Small intestine (tissue), 7 donors: ENCODE measurements around the gene ITGB7. TPM values are rescaled to one million over a fixed set of nuclear protein-coding genes. Genes with fewer than 3 reads are reported as not detected.
A peak's percentile ranks its signal among the peaks of the same experiment; 100 is the strongest.

Source experiments
- DNase-seq, 2 donors: peaks; one replicate each; pipeline versions ENCODE4 v3.0.0 to v3.0.0-alpha.2; 2013
- FAIRE-seq: peaks from 2 replicates; lab custom pipeline; 2012; peaks lifted over from hg19 to GRCh38; lab: Jason Lieb, UNC
- H3K27ac ChIP-seq, 3 donors: one replicate each; pipeline ENCODE4 v1.5.1; 2013; ENCODE audit warnings: low read length in 2 of 3, mild to moderate bottlenecking in 2 of 3, control low read depth in 1 of 3, inconsistent platforms in 1 of 3, low read depth in 1 of 3, moderate library complexity in 1 of 3
- H3K27me3 ChIP-seq, 3 donors: one replicate each; pipeline ENCODE4 v1.6.1; 2013; ENCODE audit warnings: low read length in 3 of 3, inconsistent platforms in 1 of 3; ENCODE audit not compliant: control insufficient read depth in 3 of 3, insufficient read depth in 3 of 3
- H3K36me3 ChIP-seq, 3 donors: one replicate each; pipeline ENCODE4 v1.6.1; 2013; ENCODE audit warnings: low read length in 3 of 3, inconsistent platforms in 1 of 3, low read depth in 1 of 3, mild to moderate bottlenecking in 1 of 3, moderate library complexity in 1 of 3; ENCODE audit not compliant: control insufficient read depth in 3 of 3, insufficient read depth in 2 of 3
- H3K4me1 ChIP-seq, 3 donors: one replicate each; pipeline ENCODE4 v1.6.1; 2013; ENCODE audit warnings: low read length in 2 of 3, inconsistent platforms in 1 of 3, low read depth in 1 of 3, mild to moderate bottlenecking in 1 of 3, moderate library complexity in 1 of 3; ENCODE audit not compliant: control insufficient read depth in 3 of 3, insufficient read depth in 2 of 3
- H3K4me3 ChIP-seq, 3 donors: one replicate each; pipeline ENCODE4 v1.5.1; 2013; ENCODE audit warnings: low read length in 3 of 3, control low read depth in 1 of 3, inconsistent platforms in 1 of 3, low read depth in 1 of 3, mild to moderate bottlenecking in 1 of 3, moderate library complexity in 1 of 3
- H3K9me3 ChIP-seq, 2 donors: one replicate each; pipeline ENCODE4 v1.6.1; 2013; ENCODE audit warnings: low read depth in 1 of 2, low read length in 1 of 2; ENCODE audit not compliant: control insufficient read depth in 2 of 2, insufficient read depth in 1 of 2
- WGBS, 3 donors: extraction: QIAGEN DNeasy Blood & Tissue Kit; methylation state at CpG; one replicate each; pipeline ENCODE4 v1.1.7; 2013; 5-methylcytosine and 5-hydroxymethylcytosine counted together
- polyA plus RNA-seq, 4 donors: library from polyadenylated mRNA; stranded (reverse) in 3 of 4; unstranded in 1 of 4; fragments of 200-250 nt in 3 of 4; fragments of 120-200 nt in 1 of 4; gene quantifications; one replicate each; pipeline versions ENCODE4 v1.2.1 to v1.2.3, GENCODE V29; 2013
- donor health status: healthy with polysubstance abuse.
- donor health status: control.
- donor health status: control.
- donor health status: Bipolar disorder and iron deficiency.
- donor health status: healthy.

The ITGB7 gene
- polyA plus RNA-seq, 4 donors = 1.8 to 9.2 (median 5.0) TPM

DNA sequence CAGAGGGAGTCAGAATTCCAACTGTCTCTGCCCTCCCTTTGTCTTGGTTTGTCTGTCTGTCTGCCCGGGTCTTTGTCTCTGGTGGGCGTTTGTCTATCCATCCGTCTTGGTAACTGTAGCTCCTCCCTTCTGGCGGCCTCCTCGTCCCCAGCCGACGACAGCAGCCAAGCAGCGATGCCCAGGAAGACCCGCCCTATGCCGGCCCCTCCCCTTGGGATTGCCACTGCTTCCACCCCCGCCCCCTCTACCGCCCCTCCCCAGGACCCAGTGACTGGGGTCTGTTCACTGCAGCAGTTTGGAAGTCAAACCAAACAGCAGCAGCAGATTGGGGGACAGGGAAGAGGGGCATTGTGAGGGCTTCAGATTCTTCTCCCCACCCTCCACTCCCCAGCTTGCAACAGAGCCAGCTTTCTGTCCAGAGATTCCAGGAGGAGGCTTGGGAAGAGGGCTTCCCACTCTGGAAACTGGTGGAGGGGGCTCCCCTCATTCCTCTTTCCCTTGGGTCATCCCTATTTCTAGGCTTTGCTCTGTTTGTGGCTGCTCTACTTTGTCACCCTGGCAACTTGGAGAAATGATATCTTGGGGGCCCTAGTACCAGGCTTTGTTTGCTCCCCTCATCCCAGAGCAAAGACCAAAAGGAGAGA lies 27.3 kb upstream of the ITGB7 start:
- Histone ChIP-seq H3K4me3 (no peak overlapping the region), H3K27me3 (peaks cover 0 to 70% (median 0%) of the 10 kb centered on the region in 3 donors), H3K27ac (no peak overlapping the region), H3K9me3 (no peaks in the 10 kb centered on the region), H3K36me3 (no peaks in the 10 kb centered on the region), H3K4me1 (peaks cover 0 to 28% (median 0%) of the 10 kb centered on the region in 3 donors)
- no peak for FAIRE-seq
- DNase-seq = no peak
- 12 to 15% (median 13%) methylated on average over 9 to 12 of the region's 12 CpGs for WGBS, 3 donors

GRCh38 chr12:53233671-53234121 lies 26.6 kb upstream of the ITGB7 start:
- H3K4me3 ChIP-seq = no peak overlapping the region
- 27 to 41% (median 40%) methylated on average over 7 of the region's 7 CpGs for WGBS, 3 donors
- DNase-seq (no peak), FAIRE-seq (no peak)
- peaks cover 0 to 70% (median 0%) of the 10 kb centered on the region in 3 donors for H3K27me3 ChIP-seq
- no peaks in the 10 kb centered on the region for H3K9me3 ChIP-seq
- H3K27ac ChIP-seq = no peak overlapping the region
- H3K4me1 ChIP-seq = peaks cover 0 to 28% (median 0%) of the 10 kb centered on the region in 3 donors
- no peaks in the 10 kb centered on the region for H3K36me3 ChIP-seq

DNA sequence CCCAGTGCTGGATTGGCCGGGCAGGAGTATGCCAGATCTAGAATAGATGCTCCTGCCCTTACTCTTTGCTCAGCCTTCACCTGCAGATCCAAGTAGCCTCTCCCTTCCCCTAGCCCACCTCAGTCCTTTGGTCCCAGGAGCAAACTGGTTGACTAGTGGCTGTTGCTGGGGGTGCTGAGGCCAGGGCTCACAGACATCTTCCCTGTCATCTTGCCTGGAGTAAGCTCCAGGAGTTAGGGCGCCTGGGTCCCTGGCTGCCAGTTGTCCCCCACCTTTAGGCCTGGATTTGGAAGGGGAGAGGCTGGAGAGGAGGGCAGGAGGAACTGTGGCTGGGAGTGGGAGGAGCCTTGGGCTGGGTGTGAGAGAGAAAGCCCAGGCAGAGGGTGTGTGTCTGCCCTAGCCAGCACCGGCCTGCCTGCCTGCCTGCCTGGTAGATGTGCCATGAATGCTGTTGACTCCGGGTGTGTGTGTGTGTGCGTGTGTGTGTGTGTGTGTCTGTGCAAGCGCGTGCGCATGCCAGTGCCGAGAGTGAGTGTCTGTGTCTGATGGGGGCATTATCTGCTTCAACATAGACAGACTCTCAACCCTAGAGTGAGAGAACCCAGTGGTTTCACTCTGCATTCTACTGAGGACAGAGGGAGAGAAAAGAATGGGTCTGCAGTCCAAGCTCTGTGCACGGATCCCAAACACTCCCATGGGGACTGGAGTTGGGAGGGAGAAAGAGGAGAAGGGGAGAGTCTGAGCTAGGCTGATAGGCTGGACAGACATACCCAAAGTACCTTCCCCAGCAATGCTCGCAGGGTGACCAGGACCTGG lies 25.8 kb upstream of the ITGB7 start:
- DNase-seq (peak in 1 of 2 donors; percentile 47), FAIRE-seq (no peak)
- H3K4me3 ChIP-seq = peak overlapping the region in 2 of 3 donors; percentile 33 to 47
- H3K27me3 ChIP-seq = peaks cover 0 to 70% (median 0%) of the 10 kb centered on the region in 3 donors
- H3K9me3 ChIP-seq = no peaks in the 10 kb centered on the region
- WGBS, 3 donors = 11 to 20% (median 19%) methylated on average over 11 of the region's 11 CpGs
- H3K36me3 ChIP-seq = no peaks in the 10 kb centered on the region
- H3K27ac ChIP-seq = peak overlapping the region in 1 of 3 donors; percentile 2
- peaks cover 0 to 28% (median 0%) of the 10 kb centered on the region in 3 donors for H3K4me1 ChIP-seq

DNA sequence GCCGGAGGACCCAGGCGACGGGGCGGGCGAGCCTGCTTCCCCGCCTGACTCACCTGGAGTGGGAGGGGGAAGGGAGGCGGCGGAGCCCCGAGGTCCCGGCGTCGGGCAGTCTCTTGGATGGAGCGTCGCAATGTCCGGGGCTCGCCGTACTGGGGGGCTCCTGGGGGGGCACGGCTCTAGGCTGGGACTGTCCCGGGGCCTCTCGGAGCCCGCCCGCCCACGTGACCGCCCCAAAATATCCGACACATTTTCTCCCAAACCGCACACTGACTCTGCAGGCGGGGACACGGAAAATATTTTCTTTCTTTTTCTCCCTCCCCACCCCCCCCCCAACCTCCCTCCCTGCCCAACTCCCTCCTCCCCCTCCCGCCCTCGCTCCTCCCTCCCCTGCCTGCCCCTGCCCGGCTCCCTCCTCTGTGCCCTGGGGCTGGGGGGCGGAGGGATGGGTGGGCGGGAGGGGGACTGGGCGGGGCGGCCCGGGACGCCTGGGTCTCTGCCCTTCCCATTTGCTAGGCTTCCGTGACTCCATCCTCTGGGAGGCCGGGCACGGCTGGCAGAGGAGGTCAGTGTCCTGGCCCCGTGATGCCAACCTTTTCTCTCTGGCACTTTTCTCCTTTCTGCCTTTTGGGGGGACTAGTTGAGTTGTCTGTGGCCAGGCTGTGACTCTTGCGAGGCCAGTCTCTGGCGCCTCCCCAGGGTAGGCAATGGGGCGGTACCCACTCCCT lies 25.0 kb upstream of the ITGB7 start, which contains the start of gene RARG:
TSS of gene RARG (minus strand) at position 289 of the 725 bp plus-strand sequence. CDS start 4,664 bp downstream, outside the sequence.
- no peaks in the 10 kb centered on the region for H3K9me3 ChIP-seq
- DNase-seq (peak in 1 of 2 donors; percentile 49), FAIRE-seq (no peak)
- peak within 1 kb of the TSS in 2 of 3 donors; percentile 10 to 47 for H3K27ac ChIP-seq
- peaks cover 0 to 28% (median 0%) of the 10 kb centered on the region in 3 donors for H3K4me1 ChIP-seq
- 1 to 2% (median 1%) methylated on average over 30 to 43 of the region's 44 CpGs for WGBS, 3 donors
- H3K36me3 ChIP-seq = no peaks in the 10 kb centered on the region
- peaks cover 0 to 70% (median 0%) of the 10 kb centered on the region in 3 donors for H3K27me3 ChIP-seq
- H3K4me3 ChIP-seq = peak within 1 kb of the TSS; percentile 30 to 47 (median 34)

GRCh38 chr12:53231671-53231920 lies 24.5 kb upstream of the ITGB7 start:
- Histone ChIP-seq H3K4me1 (peaks cover 0 to 28% (median 0%) of the 10 kb centered on the region in 3 donors), H3K27me3 (peaks cover 0 to 65% (median 0%) of the 10 kb centered on the region in 3 donors), H3K9me3 (no peaks in the 10 kb centered on the region), H3K4me3 (peak overlapping the region; percentile 30 to 47 (median 34)), H3K36me3 (no peaks in the 10 kb centered on the region), H3K27ac (peak overlapping the region in 2 of 3 donors; percentile 10 to 47)
- no peak for DNase-seq
- WGBS, 3 donors = 0 to 3% (median 2%) methylated on average over 9 of the region's 9 CpGs
- no peak for FAIRE-seq

DNA sequence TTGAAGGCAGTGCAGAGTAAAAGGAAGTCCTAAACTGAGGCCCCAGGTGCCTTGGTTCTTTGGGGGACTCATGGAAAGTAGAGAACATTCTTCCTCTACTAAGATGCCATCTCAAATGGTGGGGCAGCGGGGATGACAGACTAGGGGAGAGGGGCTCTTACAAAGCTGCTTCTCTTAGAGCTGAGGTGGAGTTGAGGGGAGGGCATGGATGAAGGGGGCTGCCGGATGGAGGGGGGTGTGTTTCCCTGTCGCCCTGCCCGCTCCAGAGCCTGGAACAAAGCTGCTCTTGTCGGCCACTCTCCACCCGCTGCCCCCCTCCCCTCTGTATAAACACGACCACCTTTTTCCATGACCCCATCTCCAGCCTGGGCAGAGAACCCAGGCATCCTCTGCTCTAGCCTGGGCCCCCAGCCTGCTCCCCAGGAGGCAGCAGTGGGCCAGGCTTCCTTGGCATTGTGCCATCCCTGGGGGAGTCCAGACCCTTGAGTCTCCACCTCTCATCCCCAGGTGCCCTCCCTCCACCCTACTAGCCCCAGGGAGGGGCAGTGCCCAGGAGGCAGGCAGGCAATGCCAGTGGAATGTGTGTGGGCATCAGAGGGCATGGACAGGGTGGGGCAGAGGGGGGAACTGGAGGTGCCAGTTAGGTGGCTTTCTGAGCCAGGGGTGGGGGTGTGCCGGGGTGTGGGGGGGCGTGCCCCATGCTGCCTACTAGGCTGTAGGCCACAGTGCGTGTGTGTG lies 23.2 kb upstream of the ITGB7 start:
- H3K27me3 ChIP-seq = peaks cover 0 to 54% (median 0%) of the 10 kb centered on the region in 3 donors
- DNase-seq (no peak), FAIRE-seq (no peak)
- no peaks in the 10 kb centered on the region for H3K36me3 ChIP-seq
- H3K4me3 ChIP-seq = no peak overlapping the region
- WGBS, 3 donors = 60 to 84% (median 69%) methylated on average over 5 to 10 of the region's 10 CpGs
- no peak overlapping the region for H3K27ac ChIP-seq
- H3K4me1 ChIP-seq = peaks cover 0 to 28% (median 0%) of the 10 kb centered on the region in 3 donors
- no peaks in the 10 kb centered on the region for H3K9me3 ChIP-seq

GRCh38 chr12:53229454-53229853 lies 22.4 kb upstream of the ITGB7 start:
- H3K27me3 ChIP-seq = peaks cover 0 to 46% (median 0%) of the 10 kb centered on the region in 3 donors
- H3K36me3 ChIP-seq = no peaks in the 10 kb centered on the region
- DNase-seq (no peak), FAIRE-seq (no peak)
- H3K4me1 ChIP-seq = peaks cover 0 to 25% (median 0%) of the 10 kb centered on the region in 3 donors
- no peak overlapping the region for H3K4me3 ChIP-seq
- H3K27ac ChIP-seq = no peak overlapping the region
- H3K9me3 ChIP-seq = no peaks in the 10 kb centered on the region
- 81 to 89% (median 87%) methylated on average over 2 of the region's 2 CpGs for WGBS, 3 donors
